Fibroblast of peridontal ligament (primary cell): ENCODE data around the gene TCF20.

Experiments
- DNase-seq: peaks from one replicate; pipeline ENCODE4 v3.0.0-alpha.2; 2010; ENCODE audit errors: extremely low read depth

The TCF20 gene

DNA sequence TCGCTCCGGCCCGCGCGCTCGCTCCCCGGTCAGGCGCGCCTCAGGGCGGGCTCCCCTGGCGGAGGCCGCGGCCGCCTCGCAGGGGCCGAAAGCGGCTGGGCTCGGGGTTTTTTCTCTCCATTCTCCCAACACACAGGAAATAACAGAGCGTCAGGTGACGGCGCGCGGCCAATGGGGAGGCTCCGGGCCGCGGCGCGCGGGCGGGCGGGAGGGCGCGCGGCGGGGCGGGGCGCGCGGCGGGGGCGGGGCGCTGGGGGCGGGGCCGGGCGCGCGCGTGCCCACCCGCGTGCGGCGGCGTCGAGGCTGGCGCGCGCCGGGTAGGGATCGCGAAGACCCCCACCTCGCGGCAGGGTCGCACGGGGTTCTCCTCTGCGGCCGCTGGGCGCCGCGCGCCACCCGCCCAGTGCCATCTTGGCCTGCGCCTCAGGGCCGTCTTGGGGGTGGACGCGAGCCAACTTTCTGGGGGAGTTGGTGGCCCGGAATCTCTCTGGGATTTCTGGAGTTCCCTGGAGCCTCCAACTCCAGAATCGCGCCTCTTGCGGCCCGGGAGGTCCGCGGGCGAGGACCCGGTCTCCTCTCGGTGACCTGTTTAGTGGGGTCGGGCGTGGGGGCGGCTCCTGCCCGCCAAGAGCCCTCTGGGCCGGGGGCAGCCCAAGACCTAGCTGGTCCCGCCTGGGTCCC is at the start of gene TCF20:
TSS of gene TCF20 (minus strand) at position 144 of the 681 bp plus-strand sequence. CDS start 55,348 bp downstream, outside the sequence.
- DNase-seq = peak; percentile 57

DNA sequence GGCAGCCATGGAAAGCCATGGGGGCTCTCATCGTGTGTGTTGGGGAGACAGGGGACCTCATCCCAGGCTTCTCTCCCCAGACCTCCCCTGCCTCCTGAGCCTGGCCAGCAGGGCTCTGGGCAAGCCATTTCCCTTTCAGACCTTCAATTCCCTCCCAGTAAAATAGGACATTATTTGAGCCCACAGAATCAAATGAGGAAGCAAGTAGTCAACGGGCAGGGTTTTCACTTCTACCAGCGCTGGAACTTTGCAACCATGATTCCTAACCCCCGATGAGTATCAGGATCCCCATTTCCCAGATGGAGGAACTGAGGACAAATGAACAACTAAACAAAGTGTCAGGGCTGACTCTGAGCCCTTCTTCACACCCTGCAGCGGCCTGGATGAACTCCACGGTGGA is 48.9 kb upstream of the TCF20 start:
- DNase-seq = no peak

GRCh38 chr22:42318967-42319366 is 48.5 kb upstream of the TCF20 start:
- no peak for DNase-seq

GRCh38 chr22:42317691-42318547 is 47.5 kb upstream of the TCF20 start:
- DNase-seq = no peak

- DNase-seq = peak; percentile 16
Observed at GRCh38 chr22:42317008-42317407, 46.6 kb upstream of the TCF20 start.

- DNase-seq = no peak
Observed at GRCh38 chr22:42315392-42315756, 44.9 kb upstream of the TCF20 start.

DNA sequence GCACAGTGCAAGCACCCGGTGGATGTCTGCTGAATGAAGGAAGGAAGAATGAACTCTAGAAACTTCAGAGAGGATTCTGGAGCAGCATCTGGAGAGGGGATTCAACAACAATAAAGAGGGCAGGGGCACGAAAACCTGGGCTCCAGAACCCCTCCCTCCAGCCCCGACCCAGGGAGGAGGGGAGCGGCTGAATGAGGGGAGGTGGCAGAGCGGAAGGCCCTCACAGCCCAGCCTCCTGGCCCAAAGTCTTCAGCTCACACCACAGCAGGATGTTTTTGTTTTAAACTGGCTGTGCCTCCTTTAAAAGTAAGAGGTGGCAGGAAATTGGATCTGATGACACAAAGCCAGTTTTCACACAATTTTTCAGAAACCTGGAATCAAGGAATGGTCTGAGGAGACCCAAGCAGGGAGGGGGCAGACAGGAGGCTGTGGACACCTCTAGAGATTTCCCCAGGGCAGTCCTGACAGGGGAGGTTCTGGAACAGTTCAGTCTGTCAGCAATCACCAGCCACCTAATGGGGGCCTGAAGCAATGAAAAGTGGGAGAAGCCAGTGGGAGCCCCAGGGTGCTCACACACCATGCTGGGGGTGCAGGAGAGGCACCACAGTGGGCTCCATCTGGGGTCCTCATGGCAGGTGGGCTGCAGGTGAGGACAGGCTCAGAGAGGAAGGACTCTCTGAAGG is 44.4 kb upstream of the TCF20 start:
- no peak for DNase-seq

GRCh38 chr22:42313804-42314581 is 43.5 kb upstream of the TCF20 start:
- no peak for DNase-seq

DNA sequence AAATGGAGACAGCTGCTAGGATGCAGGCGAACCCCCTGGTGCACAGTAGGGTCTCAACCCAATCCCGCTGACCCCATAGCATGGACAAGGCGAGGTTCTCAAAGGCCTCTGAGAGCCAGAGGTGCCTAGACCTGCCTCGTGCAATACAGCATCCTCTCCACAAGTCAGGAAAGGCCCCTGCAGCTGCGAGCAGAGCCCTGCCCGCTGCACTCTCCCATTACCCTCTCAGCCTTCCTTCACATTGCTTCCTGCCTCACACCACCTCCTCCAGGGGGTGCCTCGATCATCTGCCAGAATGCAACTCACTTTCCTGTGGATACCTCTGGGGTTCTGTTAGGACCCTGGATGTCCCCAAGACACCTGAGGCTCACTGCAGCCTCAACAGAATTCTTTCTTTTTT is 42.8 kb upstream of the TCF20 start:
- DNase-seq = no peak

DNA sequence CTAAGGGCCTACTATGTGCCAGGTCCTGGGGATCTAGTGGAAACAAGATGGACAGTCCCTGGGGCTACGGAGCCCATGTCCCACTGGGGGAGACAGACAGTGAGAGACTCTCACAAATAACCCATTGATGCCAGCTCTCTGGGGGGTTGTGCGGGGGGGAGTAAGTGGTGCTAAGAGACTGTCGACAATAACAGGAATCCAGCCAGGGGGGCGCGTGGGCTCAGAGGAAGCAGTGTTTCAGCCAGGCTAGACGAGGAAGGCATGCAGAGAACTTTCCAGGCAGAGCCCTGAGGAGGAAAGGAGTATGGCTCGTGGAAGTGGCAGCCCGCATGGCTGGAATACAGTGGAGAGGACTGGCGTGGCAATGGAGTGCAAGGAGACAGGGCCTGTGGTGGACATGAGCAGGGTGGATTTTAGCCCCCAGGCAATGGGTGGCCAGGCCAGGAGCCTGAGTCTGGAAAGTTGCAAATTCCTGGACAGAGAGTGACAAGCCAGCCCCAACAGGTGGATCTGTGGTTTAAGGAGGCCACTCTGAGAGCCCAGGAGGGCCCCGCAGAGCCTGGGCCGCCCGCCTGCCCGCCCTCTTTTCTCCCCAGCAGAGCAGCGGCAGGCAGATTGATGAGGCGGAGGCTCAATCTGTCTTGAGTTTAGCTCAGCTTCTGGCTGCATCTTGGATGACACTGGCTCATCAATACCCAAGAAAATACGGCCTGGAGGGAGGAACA is 40.0 kb upstream of the TCF20 start:
- no peak for DNase-seq

- no peak for DNase-seq
Observed at GRCh38 chr22:42309865-42310264, 39.4 kb upstream of the TCF20 start.

- no peak for DNase-seq
Observed at GRCh38 chr22:42308892-42309468, 38.5 kb upstream of the TCF20 start.

DNA sequence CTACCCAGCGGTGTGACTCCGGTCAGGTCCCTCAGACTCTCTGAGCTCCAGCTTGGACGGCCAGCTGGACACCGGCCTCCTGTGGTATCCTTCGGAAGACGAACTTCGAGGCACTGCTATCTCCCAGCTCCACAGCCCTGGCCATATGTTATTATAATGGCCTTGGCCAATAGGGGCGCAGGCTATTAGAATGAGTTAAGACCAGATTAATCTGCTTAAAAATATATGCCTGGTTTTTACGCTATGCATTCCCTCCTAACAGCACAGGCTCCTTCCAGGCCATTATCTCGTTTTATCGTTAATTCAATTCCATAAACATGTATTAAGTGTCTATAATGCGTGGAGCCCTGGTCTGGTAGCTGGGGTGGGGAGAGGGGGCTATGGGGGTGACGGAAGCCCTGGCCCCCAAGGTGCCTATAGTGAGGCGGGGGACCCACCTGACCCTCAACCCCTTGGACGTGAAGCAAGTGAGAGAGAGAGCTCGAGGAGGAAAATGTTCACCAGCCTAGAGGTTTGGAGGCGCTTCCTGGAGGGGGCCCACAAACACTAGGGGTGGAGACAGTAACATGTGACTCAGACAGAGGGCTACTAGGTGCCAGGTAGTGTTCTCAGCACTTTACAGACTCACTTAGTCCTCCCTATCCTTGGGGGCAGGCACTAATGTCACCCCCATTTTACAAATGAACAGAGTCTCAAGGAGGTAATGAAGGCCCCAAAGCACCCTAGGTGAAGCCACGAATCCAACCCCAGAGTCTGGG is 37.5 kb upstream of the TCF20 start:
- DNase-seq = no peak

DNA sequence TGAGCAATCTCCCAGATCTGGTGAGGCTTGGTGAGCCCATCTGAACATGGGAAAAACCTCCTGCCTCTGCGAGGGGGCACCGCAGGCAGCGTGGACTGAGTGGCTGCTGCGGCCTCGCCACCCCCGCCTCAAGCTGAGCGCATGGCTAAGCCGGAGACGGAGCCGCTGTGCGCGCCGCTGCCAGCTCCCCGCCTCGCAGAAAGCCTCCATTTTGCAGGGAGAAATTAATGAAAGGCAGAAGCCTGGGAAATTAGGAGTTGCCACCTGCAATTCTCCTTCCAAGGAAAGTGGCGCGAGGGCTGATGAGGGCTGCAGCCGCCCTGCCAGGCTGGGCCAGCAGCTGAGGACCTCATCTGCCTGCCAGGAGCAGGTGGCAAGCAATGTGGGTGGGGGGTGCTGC is 35.6 kb upstream of the TCF20 start:
- DNase-seq = no peak

DNA sequence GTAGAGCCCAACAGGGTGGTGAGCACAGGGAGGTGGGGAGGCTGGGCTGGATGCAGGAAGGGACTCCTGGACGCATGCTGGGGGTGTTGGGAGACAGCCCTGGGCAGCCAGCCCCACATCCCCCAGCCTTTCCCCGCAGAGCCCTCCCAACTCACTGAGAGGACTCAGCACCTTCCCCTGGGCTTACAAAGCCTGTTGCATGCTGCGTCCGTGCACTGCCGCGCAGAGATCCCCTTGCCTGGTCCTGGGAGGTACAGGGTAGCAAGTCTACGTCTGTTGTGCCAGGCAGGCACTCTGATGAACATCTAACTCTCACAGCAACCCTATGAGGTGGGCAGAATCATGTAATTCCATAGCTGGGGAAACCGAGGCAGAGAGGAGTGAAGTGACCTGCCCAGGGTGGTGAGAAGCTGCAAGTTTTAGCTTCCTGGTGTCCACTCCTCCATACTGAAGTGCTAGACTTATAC is 33.9 kb upstream of the TCF20 start:
- DNase-seq = no peak

DNA sequence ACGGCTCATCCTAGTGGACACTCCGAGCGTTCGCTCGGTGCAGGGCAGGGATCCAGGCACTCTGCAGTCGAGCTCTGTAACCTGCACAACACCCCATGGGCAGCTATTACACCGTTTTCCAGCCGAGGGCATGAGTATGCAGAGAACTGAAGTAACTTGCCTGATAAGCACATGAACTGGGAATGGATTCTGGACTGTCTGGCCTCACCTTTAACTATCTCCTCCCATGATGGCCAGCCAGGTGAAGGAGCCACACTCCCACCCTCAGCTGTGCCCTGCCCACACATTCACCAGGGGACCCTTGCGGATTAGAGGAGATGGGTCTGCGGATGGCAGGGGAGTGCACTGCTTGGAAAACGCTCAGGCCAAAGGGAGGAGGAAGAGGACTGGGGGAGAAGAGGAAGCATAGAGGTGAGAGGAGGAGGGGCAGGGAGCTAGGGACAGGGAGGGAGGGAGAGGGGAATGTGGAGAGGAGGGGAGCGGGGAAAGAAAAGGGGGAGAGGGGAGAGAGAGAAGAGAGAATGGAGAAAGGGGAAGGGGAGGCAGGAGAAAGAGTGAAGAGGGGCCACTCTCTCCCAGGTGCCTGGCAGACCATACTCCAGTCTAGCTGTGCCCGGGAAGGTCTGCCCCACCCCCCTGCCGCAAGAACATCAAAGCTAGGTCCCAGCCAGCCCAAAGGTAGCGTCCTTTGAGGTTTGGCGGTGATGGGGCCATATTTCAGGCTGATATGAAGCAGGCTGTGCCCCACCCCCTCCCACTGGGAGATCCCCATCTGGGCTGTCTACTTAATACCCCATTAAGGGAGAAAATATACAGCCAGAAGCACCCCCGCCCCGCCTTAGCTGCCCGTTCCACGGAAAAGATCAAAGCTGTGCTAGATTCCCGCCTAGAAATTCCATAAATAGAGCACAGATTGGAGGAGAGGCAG is 33.2 kb upstream of the TCF20 start:
- no peak for DNase-seq

GRCh38 chr22:42301742-42302102 is 31.3 kb upstream of the TCF20 start:
- DNase-seq = no peak

DNA sequence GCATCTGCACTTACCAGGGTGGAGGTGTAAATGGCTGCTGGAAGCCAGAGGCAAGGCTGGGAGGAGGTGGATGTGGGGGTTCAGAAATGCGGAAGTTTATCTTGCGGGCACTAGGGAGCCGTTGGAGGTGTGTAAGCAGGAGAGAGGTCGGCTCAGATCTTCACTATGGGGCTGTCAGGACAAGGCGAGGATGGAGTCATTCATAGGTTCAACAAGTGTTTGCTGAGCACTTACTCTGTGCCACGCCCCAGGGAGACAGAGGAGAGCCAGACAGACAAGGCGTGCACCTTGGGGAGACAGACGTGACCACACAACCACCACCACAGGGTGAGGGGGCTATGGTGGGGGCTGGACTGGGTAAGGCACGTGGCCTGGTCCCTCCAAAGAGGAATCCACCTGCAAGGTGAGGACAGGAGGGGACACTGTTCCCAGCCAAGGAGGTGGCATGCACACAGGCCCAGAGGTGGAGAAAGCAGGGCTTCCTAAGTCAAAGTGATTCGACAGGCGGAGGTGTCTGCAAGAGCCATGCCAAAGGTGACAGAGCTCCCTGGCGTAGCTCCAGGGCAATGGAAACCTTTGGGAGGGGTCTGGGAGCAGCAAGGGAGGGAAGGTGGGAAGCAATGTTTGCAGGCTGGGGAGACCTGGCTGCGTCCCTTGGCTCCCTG is 30.8 kb upstream of the TCF20 start:
- no peak for DNase-seq
